Vagina (tissue), 2 donors: ENCODE measurements around the gene SERPINI1.

Experiments
- CTCF ChIP-seq, 3 experiments: fragments of 450-650 bp in 2 of 3; fragments of 200-600 bp in 1 of 3; sonication (generic) in 1 of 3; IDR thresholded peaks; one replicate each; pipeline ENCODE4 v1.5.1; 2017 to 2019; ENCODE audit warnings: antibody characterized with exemption in 3 of 3, mild to moderate bottlenecking in 2 of 3, moderate library complexity in 2 of 3
- POLR2AphosphoS5 ChIP-seq, 2 donors: sonication (generic); formaldehyde crosslinking; IDR thresholded peaks; one replicate each; pipeline ENCODE4 v1.9.0; 2017; ENCODE audit warnings: antibody characterized with exemption in 2 of 2, mild to moderate bottlenecking in 2 of 2, low read depth in 1 of 2; ENCODE audit not compliant: insufficient read depth in 1 of 2

- TF ChIP-seq CTCF (IDR thresholded peaks at IDR 0.05) (no peak), POLR2AphosphoS5 (IDR thresholded peaks at IDR 0.05; ENCODE audit: insufficient read depth in 1 of 2, low read depth in 1 of 2) (no peak)
Measured at GRCh38 chr3:167712445-167712844, 23.1 kb upstream of the SERPINI1 start.
